ENCODE measurements around the gene COL19A1.

Gene COL19A1

GRCh38 chr6:69935079-69935478, 68.7 kb downstream of the COL19A1 start:
- no peak for TF ChIP-seq CTCF (IDR thresholded peaks at IDR 0.05; ENCODE audit: low read depth, low read length)
- no peak overlapping the region for H3K4me3 ChIP-seq (ENCODE audit: low read depth, low read length)
- DNase-seq (ENCODE audit: low read depth, low spot score): no peak
- in situ Hi-C loops (cut with HindIII; ENCODE audit: low sequenced_read_pairs): no loop called here

DNA sequence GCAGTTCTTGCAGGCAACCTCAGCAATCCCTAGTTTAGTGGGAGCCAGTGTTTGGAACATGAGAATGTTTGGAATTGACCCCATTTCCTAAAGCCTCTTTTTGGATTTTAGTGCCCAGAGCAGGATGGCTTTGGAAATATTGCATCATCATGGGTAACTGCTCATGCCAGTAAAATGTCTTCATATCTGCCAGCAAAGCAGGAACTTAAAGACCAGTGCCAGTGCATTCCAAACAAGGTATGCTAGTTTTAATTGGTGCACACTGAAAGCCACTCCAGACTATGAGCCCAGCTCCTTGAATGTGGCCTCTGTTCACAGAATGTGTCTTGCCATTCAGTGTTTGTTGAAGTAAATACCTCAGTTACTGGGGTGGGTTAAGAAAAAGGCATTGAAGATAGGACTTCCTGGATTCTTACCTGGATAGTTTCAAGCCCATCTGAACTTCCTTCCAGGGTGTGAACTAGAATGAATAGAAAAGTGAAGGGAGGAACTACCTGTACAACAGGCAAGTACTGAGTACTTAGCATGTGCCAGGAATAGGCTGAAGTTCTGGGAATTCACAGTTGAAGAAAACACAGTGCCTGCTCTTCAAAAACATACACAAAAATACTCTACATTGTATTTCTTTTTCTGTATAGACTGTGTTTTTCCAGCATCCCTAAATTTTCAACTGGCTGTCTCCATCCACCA, 70.5 kb downstream of the COL19A1 start:
- no peak for TF ChIP-seq CTCF (IDR thresholded peaks at IDR 0.05; ENCODE audit: low read depth, low read length)
- DNase-seq (ENCODE audit: low read depth, low spot score): peak; percentile 9
- in situ Hi-C loops (cut with HindIII; ENCODE audit: low sequenced_read_pairs): no loop called here
- no peak overlapping the region for H3K4me3 ChIP-seq (ENCODE audit: low read depth, low read length)

- in situ Hi-C loops (cut with HindIII; ENCODE audit: low sequenced_read_pairs): no loop called here
- no peak overlapping the region for H3K4me3 ChIP-seq (ENCODE audit: low read depth, low read length)
- DNase-seq (ENCODE audit: low read depth, low spot score): no peak
- TF ChIP-seq CTCF (IDR thresholded peaks at IDR 0.05; ENCODE audit: low read depth, low read length): no peak
These were observed 71.2 kb downstream of the COL19A1 start for GRCh38 chr6:69937402-69938136.

DNA sequence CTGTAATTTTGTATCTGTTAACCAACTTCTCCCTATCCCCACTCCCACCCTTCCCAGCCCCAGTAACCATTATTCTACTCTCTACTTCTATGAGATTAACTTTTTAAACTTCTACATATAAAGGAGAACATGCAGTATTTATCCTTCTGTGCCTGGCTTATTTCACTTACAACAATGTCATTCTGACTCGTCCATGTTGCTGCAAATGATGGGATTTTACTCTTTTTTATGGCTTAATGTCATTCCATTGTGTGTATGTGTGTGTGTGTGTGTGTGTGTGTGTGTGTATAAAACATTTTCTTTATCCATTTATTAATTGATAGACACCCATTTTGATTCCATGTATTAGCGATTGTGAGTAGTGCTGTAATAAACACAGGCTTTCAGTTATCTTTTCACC, 76.1 kb downstream of the COL19A1 start:
- no peak overlapping the region for H3K4me3 ChIP-seq (ENCODE audit: low read depth, low read length)
- in situ Hi-C loops (cut with HindIII; ENCODE audit: low sequenced_read_pairs): no loop called here
- no peak for TF ChIP-seq CTCF (IDR thresholded peaks at IDR 0.05; ENCODE audit: low read depth, low read length)
- DNase-seq (ENCODE audit: low read depth, low spot score): no peak

DNA sequence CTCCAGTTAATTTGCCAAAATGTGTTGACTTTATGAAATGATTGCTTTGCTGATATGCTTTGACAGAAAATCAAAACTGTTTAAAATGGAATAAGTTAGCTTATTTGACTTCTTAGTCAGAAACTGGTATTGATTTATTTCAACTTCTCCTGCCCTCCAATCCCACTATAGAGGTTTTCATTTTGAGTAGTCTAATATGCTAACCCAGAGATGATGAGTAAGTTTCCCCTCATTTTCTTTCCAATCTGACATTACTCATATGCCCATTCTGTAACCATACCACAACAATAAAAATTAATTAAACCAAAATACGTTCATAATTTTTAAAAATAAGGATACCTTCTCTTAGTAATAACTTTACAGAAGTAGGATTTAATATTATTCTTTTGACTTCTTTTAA, 78.8 kb downstream of the COL19A1 start:
- in situ Hi-C loops (cut with HindIII; ENCODE audit: low sequenced_read_pairs): no loop called here
- H3K4me3 ChIP-seq (ENCODE audit: low read depth, low read length): no peak overlapping the region
- DNase-seq (ENCODE audit: low read depth, low spot score): no peak
- TF ChIP-seq CTCF (IDR thresholded peaks at IDR 0.05; ENCODE audit: low read depth, low read length): no peak

GRCh38 chr6:69948479-69949114, 82.2 kb downstream of the COL19A1 start:
- in situ Hi-C loops (cut with HindIII; ENCODE audit: low sequenced_read_pairs): no loop called here
- no peak for TF ChIP-seq CTCF (IDR thresholded peaks at IDR 0.05; ENCODE audit: low read depth, low read length)

More at GRCh38 chr6:69948479-69949114, 82.2 kb downstream of the COL19A1 start:
- H3K4me3 ChIP-seq (ENCODE audit: low read depth, low read length): no peak overlapping the region
- no peak for DNase-seq (ENCODE audit: low read depth, low spot score)
